Measurements from ENCODE around the gene BEX4.

The BEX4 gene

DNA sequence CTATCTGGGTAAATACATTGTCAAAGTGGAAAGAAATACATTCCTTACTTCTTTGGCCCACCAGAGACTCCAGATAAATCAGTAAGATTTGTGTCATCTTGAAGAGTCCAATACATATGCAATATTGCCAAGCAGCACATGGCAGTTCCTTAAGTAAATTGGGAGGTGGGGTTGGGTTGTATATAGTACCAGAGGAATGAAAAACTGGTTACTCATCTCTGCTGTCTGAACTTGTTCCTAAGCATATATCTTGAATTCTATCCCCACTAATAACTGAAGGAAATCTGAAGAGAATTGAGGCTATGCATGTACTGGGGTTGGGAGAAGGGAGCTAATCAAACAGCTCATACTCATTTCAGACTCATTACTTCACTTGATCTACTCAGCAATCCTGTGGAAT, 25.2 kb downstream of the BEX4 start:
- no peak for DNase-seq

DNA sequence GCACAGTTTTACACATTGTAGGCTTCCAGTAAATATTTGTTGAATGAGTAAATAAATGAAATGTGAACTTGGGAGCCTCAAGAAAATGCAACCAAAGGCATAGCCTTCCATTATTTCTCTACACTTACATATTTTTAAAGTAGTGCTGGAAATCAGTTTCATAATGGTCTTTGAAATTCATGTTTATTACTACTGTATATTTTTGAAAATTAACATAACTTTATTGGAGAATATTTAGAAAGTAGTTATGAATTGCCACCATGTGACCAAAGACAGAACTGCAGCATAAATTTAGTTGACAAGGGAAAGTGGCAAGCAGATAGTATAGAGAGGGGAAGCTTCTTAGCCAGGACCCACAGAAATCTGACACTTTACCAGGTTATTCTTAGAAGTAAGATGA, 33.6 kb downstream of the BEX4 start:
- DNase-seq, result peak; percentile 38

DNA sequence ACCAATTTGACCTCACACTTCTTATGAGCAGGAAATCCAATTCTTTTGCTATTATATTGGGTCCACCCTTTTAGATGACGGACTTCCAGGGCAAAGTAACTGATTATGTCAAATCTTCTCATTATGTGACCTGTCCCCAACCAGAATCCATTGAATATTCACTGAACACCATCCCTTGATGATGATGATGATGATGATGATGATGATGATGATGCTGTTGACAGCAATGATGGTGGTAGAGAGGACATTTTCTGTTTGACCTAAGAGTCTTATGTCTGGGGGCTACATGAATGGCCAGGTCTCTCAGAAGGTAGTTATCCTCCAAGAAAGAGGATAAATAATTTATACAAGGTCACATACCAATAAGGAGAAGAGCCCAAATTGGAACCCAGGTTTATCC, 34.9 kb downstream of the BEX4 start:
- no peak for DNase-seq

DNA sequence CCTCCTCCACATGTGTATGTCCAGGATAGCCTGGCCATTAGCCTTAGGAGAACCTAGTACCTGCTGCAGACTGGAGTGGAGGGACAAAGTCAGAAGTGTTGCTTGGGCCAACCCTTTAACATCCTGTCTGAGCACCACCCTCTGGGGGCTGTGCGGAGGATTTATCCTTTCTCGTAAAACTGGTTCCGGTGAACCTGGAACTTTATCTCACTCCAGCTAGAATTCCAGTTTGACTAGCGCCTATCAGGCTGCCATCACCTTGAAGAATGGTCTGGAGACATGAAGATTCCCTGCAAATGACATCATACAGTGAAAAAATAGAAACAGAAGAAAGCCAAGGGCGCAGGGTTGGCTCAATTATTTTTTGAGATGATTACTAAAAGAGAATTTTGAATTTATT, 36.1 kb downstream of the BEX4 start:
- no peak for DNase-seq

DNA sequence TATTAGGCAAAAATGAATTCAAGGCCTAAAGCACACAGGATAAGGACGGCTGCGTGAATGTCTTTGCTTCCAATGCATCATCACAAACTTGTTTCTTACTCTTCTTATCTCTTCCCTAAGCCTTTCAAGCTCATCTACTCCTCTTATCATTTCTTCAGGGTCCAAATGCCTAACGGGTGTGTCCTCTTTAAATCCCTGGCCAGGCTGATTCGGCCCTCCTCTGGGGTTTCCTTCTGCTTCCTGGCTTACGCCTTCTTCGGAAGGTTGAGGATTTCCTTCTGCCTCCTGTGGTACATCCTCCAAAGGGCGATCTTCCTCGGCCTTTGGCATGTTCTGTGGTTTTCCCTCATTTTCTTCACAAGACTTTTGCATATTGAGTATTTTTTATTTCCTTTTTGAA, 38.7 kb downstream of the BEX4 start:
- no peak for DNase-seq

DNA sequence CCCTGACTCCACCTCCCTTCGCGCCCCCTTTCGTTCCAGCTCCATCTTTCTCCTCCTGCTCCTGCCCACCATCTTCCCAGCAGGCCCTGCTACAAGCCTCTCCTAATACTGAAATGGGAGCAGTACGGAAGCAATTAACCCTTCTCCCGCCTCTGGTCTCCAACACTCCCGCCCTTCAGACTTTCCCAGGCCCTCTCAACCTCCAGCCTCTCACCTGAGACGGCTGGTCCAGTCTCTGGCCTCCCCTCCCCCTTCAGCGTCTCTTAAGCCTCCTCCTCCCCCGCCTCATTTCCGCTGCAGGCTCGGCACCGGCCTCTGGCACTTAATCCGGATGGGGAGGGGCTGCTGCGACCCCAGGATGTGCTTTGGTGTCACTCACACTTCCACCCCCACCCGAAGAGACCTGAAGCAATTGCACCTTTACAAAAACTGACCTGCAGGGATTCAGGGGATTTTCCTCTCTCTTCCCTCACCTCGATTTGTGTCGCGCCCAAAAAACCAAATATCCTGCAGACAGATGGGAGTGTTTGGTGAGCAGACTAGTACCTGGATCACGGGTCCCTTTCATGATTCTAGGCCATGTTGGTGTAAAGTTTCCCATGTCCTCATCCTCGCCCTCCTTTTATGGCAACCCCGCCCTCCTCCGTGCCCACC, 39.4 kb downstream of the BEX4 start:
- peak; percentile 47 for DNase-seq

DNA sequence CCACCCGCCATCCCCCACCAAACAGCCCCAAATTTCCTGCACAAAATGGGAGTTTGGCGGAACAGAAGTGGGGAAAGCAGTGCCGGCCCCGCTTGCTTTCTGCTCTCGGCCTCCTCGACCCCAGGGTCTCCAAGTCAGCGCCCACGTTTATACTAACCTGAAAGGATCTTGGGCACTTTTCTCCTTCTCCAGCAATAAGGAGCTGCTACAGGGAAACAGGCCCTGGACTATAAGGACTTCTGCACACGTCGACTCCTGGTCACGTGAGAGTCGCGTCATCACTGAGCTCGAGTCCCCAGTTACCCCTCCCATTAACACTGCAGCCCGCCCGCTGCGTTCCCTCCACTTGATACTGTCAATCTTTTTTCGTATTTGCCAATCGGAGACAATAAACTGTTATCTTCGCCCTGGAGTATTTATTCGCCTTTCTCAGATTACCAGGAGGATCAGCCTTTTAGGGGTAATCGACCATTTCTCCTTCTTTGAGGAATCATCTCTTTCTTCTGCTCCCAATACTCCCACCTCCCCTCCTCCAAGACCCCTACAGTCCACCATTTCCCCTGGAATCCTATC, 40.1 kb downstream of the BEX4 start, which contains the start of gene TCEAL8:
TSS of gene TCEAL8 (minus strand) at position 235 of the 573 bp plus-strand sequence. CDS start 1,176 bp downstream, outside the sequence.
- peak; percentile 67 for DNase-seq

DNA sequence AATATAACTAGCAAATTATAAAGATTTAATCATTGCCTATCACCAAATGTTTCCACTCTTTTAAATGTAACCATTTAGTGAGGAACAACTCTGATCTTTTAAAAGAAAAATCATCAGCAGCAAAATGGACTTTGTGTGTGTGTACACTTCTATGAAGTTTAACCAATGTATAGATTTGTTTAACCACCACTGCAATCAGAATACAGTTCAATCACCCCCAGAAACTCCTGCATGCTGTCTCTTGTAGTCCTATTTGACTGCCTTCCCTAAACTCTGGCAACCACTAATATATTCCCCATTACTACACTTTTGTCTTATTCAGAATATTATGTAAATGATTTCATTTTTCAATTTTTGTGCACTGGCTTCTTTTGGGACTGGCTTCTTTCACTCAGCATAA, 41.7 kb downstream of the BEX4 start:
- no peak for DNase-seq

DNA sequence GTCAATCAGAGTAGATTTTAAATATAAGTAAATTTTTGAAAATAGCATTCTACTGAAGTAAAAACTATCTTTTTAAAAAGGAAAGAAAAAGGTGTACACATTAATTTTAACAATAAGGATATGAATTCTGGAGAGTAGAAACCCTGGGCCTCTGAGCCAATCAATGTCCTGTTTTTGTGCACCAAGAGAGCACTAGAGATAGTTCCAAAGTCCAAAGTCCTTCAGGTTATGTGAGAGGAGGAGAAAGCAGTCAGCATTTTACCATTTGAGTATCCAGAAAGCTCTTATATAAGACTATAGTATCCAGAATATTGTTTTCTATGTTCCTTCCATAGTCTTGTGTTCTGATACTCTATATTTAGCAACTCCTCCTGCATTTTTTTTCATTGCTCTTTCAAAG, 43.4 kb downstream of the BEX4 start:
- no peak for DNase-seq

Measured in CD4-positive, alpha-beta T cell treated with Interleukin-10 for 1 hour (primary cell).